WTC11 (cell line): ENCODE measurements around the gene CCN6.

Source experiments
- ATF3 ChIP-seq: sonication (generic); formaldehyde crosslinking; conservative IDR thresholded peaks from 2 replicates; pipeline ENCODE4 v1.8.1; 2022; ENCODE audit warnings: mild to moderate bottlenecking, missing genetic modification reagents
- CTCF ChIP-seq: fragments of 200-600 bp; IDR thresholded peaks from 2 replicates; pipeline ENCODE4 v1.8.0; 2022; ENCODE audit warnings: antibody characterized with exemption
- ETV6 ChIP-seq: sonication (generic); formaldehyde crosslinking; IDR thresholded peaks from 2 replicates; pipeline ENCODE4 v1.8.1; 2022; ENCODE audit warnings: mild to moderate bottlenecking, missing genetic modification reagents
- FOXJ3 ChIP-seq: sonication (generic); formaldehyde crosslinking; IDR thresholded peaks from 2 replicates; pipeline ENCODE4 v1.9.0; 2021; ENCODE audit warnings: missing genetic modification reagents, mild to moderate bottlenecking, borderline replicate concordance
- IRF1 ChIP-seq: sonication (generic); formaldehyde crosslinking; IDR thresholded peaks from 2 replicates; pipeline ENCODE4 v1.8.0; 2023; ENCODE audit warnings: missing genetic modification reagents
- IRF2 ChIP-seq: sonication (generic); formaldehyde crosslinking; IDR thresholded peaks from 2 replicates; pipeline ENCODE4 v1.8.0; 2022; ENCODE audit warnings: low read depth, missing genetic modification reagents, borderline replicate concordance
- KAT7 ChIP-seq: sonication (generic); formaldehyde crosslinking; IDR thresholded peaks from 2 replicates; pipeline ENCODE4 v1.8.1; 2023; ENCODE audit warnings: missing genetic modification reagents, mild to moderate bottlenecking, borderline replicate concordance
- MAX ChIP-seq: sonication (generic); formaldehyde crosslinking; IDR thresholded peaks from 2 replicates; pipeline ENCODE4 v1.8.0; 2022; ENCODE audit warnings: mild to moderate bottlenecking, missing genetic modification reagents
- NFATC4 ChIP-seq: fragments of 250-450 bp; sonication (Bioruptor Pico); IDR thresholded peaks from 2 replicates; pipeline ENCODE4 v1.9.0; 2021; ENCODE audit warnings: mild to moderate bottlenecking
- NFE2L1 ChIP-seq: sonication (generic); formaldehyde crosslinking; IDR thresholded peaks from 2 replicates; pipeline ENCODE4 v1.8.1; 2023; ENCODE audit warnings: missing genetic modification reagents
- TP53 ChIP-seq: sonication (generic); formaldehyde crosslinking; IDR thresholded peaks from 2 replicates; pipeline ENCODE4 v1.8.1; 2023; ENCODE audit warnings: mild to moderate bottlenecking, missing genetic modification reagents
- ZNF281 ChIP-seq: sonication (generic); formaldehyde crosslinking; IDR thresholded peaks from 2 replicates; pipeline ENCODE4 v1.8.0; 2023; ENCODE audit warnings: mild to moderate bottlenecking, missing genetic modification reagents
- ZSCAN18 ChIP-seq: fragments of 250-450 bp; sonication (Bioruptor Pico); IDR thresholded peaks from 2 replicates; pipeline ENCODE4 v2.1.2; 2022; ENCODE audit warnings: mild to moderate bottlenecking, moderate library complexity

- no peak for TF ChIP-seq ZSCAN18 (CRISPR knock-in tag)
- TF ChIP-seq CTCF, result no peak
- no peak for TF ChIP-seq ETV6
- no peak for TF ChIP-seq NFATC4
- TF ChIP-seq IRF1 (CRISPR knock-in tag), result no peak
- TF ChIP-seq TP53 (CRISPR knock-in tag), result no peak
- no peak for TF ChIP-seq MAX
- TF ChIP-seq ATF3 (CRISPR knock-in tag), result no peak
- TF ChIP-seq FOXJ3 (CRISPR knock-in tag), result no peak
- no peak for TF ChIP-seq IRF2 (CRISPR knock-in tag)
- no peak for TF ChIP-seq NFE2L1 (CRISPR knock-in tag)
- no peak for TF ChIP-seq KAT7 (CRISPR knock-in tag)
- no peak for TF ChIP-seq ZNF281
Observed at GRCh38 chr6:112017760-112018537, 36.0 kb upstream of the CCN6 start.
